GM19238 (cell line): ENCODE data around the gene GIT1.

ENCODE experiments used
- DNase-seq: peaks from one replicate; pipeline ENCODE4 v3.0.0; 2011; ENCODE audit warnings: low spot score; ENCODE audit not compliant: insufficient read length

The GIT1 gene

DNA sequence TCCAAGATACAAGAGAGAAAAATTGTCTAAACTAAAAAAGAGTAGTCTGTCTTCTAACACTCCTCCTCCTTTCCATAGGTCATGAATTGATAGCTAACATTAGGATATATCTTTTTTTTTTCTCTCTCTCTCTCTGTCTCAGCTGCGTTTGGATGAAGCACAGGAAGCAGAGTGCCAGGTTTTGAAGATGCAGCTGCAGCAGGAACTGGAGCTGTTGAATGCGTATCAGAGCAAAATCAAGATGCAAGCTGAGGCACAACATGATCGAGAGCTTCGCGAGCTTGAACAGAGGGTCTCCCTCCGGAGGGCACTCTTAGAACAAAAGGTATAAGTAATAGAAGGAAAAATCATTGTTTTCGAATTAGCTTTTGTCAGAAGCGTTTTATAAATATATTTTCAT lies 55.5 kb downstream of the GIT1 start:
- DNase-seq, result no peak

GRCh38 chr17:29526322-29526721 lies 63.1 kb downstream of the GIT1 start:
- DNase-seq, result no peak

- DNase-seq, result no peak
Measured at GRCh38 chr17:29524692-29525091, 64.8 kb downstream of the GIT1 start.
